ENCODE measurements around the gene ADCY4. TPM values are rescaled to one million over a fixed set of nuclear protein-coding genes. Genes with fewer than 3 reads are reported as not detected.

The ADCY4 gene
- total RNA-seq, 1 experiment from 2014 or later, result 1.1 TPM

DNA sequence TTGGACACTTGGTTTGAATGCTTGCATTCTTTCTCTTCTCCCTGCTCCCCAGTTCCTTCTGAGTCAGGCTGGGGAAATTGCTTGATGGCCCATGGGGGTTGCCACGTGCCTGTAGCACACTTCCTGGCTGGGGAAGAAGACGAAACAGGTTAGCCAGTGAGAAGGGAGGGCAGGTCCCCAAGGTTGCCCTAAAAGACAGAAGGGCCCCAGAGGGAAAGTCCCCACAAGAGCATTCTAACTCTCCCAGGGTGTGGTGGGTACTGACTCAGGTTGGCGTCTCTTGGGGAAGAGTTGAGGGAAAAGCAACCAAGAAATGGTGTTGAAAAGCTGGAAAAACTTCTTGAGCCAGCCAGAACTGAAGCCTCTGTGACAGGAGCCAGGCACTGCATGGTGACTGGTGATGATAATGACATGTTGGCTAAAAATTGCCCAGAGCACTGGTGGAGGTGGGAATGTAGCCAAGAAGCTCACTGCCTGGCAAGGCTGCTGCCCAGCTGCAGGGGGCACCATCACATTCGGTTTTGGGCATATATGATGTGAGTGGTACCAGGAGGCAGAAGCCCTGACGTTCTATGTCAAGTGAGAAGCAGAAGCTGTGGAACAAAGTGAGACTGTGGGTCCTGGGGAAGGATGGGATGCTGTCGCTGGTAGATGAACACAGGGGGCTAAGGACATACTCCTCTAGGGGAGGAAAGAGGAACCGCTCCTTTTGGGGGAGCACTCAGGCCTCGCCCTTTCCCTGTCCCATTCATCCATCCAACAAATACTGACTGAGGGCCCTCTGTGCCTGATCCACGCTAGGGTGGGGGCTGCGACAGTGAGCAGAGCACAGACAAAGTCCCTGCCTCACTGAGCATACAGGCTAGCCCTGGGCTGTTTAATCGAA, 55.3 kb downstream of the ADCY4 start (continued):
- TF ChIP-seq ZBTB21 (CRISPR knock-in tag; IDR thresholded peaks at IDR 0.05; ENCODE audit: borderline replicate concordance) (no peak), NR3C1 (CRISPR knock-in tag; conservative IDR thresholded peaks at IDR 0.05; ENCODE audit: low read depth) (no peak), NR2C2 (CRISPR knock-in tag; IDR thresholded peaks at IDR 0.05) (no peak), GABPB1 (CRISPR knock-in tag; IDR thresholded peaks at IDR 0.05) (no peak), RELA (CRISPR knock-in tag; IDR thresholded peaks at IDR 0.05; ENCODE audit: borderline replicate concordance) (no peak), CREM (CRISPR knock-in tag; IDR thresholded peaks at IDR 0.05) (no peak), TCF7 (CRISPR knock-in tag; IDR thresholded peaks at IDR 0.05; ENCODE audit: low read depth) (no peak)
- TF ChIP-seq, protein P1, sequence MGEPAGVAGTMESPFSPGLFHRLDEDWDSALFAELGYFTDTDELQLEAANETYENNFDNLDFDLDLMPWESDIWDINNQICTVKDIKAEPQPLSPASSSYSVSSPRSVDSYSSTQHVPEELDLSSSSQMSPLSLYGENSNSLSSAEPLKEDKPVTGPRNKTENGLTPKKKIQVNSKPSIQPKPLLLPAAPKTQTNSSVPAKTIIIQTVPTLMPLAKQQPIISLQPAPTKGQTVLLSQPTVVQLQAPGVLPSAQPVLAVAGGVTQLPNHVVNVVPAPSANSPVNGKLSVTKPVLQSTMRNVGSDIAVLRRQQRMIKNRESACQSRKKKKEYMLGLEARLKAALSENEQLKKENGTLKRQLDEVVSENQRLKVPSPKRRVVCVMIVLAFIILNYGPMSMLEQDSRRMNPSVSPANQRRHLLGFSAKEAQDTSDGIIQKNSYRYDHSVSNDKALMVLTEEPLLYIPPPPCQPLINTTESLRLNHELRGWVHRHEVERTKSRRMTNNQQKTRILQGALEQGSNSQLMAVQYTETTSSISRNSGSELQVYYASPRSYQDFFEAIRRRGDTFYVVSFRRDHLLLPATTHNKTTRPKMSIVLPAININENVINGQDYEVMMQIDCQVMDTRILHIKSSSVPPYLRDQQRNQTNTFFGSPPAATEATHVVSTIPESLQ (CRISPR knock-in tag; IDR thresholded peaks at IDR 0.05), result no peak

DNA sequence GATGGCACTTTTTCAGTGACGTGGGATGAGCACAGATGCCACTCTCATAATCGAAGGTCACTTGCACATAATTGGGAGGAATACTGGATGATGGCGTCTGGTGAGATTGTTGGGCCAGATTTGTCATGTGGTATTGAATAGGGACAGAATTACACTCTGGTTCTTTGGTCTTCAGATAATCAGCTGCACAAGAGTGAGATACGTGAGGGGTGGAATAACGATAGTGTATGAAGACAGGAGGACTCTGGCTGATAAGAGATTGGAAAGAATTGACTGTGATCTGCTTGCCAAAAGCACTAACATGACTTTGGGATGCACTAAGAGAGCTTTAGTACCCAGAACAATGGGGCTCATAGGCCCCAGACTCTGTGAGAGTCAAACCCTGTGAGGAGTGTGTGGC, 56.4 kb downstream of the ADCY4 start:
- POLR2A ChIA-PET, result no interaction called here
- H3K4me1 Mint-ChIP-seq, result peaks cover 7% of the 10 kb centered on the region
- CTCF ChIA-PET, result interaction anchor here (1.8 kb wide), 1 partner anchor 19 kb away, joined by 12 read pairs; no protein-coding TSS in a partner anchor

DNA sequence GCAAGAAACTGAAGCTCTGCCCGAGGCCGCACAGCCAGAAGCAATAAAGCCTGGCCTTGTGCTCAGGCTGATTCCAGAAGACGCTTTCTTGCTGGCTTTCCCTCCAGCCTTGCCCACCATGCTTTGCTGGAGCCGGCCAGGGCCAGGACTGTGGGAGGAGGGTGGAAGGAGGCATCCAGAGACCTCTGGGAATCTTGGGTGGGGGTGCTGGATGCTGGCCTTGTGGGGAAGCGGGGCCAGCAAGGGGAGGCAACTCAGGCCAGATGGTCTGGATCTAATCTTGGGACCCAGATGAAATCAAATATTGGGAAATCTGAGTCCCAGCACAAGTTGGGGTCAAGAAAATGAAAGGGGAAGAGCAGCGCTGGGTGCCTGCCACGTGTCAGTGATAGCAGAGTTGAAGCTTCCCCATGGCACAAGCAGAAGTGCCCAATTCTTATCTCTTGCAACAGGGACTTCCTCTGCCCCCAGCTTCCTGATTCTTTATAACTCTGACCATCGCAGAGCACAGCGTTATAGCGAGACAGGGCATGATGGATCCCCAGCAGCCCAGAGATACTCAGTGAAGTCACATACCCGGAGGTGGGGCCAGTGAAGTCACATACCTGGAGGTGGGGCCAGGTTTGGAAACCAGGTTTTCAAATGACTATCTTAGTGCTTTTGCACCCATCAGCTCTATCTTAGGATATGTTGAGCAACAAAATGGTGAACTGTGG, 57.1 kb downstream of the ADCY4 start:
- H3K4me1 Mint-ChIP-seq, result peaks cover 7% of the 10 kb centered on the region
- H3K4me3 Mint-ChIP-seq, result no peak overlapping the region
- H3K27ac Mint-ChIP-seq, result no peak overlapping the region
- H3K36me3 Mint-ChIP-seq, result no peaks in the 10 kb centered on the region
- ATAC-seq (no peak), DNase-seq (ENCODE audit: low spot score) (no peak)
- H3K9me3 Mint-ChIP-seq, result no peaks in the 10 kb centered on the region
- H3K27me3 Mint-ChIP-seq (ENCODE audit: low read depth), result no peaks in the 10 kb centered on the region
- CTCF ChIA-PET, result interaction anchor here (1.3 to 1.8 kb wide), 2 partner anchors 19 to 22 kb away, joined by 4 to 12 read pairs; partner anchors contain the start of genes DHRS1 and NOP9
- POLR2A ChIA-PET, result no interaction called here
- TF ChIP-seq ATF1 (CRISPR knock-in tag; IDR thresholded peaks at IDR 0.05), result no peak
- TF ChIP-seq, protein P2, sequence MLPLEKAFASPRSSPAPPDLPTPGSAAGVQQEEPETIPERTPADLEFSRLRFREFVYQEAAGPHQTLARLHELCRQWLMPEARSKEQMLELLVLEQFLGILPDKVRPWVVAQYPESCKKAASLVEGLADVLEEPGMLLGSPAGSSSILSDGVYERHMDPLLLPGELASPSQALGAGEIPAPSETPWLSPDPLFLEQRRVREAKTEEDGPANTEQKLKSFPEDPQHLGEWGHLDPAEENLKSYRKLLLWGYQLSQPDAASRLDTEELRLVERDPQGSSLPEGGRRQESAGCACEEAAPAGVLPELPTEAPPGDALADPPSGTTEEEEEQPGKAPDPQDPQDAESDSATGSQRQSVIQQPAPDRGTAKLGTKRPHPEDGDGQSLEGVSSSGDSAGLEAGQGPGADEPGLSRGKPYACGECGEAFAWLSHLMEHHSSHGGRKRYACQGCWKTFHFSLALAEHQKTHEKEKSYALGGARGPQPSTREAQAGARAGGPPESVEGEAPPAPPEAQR (CRISPR knock-in tag; IDR thresholded peaks at IDR 0.05), result no peak
- TF ChIP-seq, protein P3, sequence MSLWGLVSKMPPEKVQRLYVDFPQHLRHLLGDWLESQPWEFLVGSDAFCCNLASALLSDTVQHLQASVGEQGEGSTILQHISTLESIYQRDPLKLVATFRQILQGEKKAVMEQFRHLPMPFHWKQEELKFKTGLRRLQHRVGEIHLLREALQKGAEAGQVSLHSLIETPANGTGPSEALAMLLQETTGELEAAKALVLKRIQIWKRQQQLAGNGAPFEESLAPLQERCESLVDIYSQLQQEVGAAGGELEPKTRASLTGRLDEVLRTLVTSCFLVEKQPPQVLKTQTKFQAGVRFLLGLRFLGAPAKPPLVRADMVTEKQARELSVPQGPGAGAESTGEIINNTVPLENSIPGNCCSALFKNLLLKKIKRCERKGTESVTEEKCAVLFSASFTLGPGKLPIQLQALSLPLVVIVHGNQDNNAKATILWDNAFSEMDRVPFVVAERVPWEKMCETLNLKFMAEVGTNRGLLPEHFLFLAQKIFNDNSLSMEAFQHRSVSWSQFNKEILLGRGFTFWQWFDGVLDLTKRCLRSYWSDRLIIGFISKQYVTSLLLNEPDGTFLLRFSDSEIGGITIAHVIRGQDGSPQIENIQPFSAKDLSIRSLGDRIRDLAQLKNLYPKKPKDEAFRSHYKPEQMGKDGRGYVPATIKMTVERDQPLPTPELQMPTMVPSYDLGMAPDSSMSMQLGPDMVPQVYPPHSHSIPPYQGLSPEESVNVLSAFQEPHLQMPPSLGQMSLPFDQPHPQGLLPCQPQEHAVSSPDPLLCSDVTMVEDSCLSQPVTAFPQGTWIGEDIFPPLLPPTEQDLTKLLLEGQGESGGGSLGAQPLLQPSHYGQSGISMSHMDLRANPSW (CRISPR knock-in tag; conservative IDR thresholded peaks at IDR 0.05; ENCODE audit: low read depth), result no peak
- TF ChIP-seq, protein P1 (CRISPR knock-in tag; IDR thresholded peaks at IDR 0.05), result no peak
- TF ChIP-seq ZNF263 (CRISPR knock-in tag; IDR thresholded peaks at IDR 0.05; ENCODE audit: low read depth), result no peak
- no peak for TF ChIP-seq OVOL2 (CRISPR knock-in tag; IDR thresholded peaks at IDR 0.05; ENCODE audit: borderline replicate concordance)
- TF ChIP-seq NR3C1 (CRISPR knock-in tag; conservative IDR thresholded peaks at IDR 0.05; ENCODE audit: low read depth), result no peak

More for the DNA sequence above, 56.4 kb downstream of the ADCY4 start:
- Mint-ChIP-seq H3K9me3 (no peaks in the 10 kb centered on the region), H3K27me3 (ENCODE audit: low read depth) (no peaks in the 10 kb centered on the region), H3K36me3 (no peaks in the 10 kb centered on the region), H3K4me3 (no peak overlapping the region), H3K27ac (no peak overlapping the region)
- TF ChIP-seq, protein P4, sequence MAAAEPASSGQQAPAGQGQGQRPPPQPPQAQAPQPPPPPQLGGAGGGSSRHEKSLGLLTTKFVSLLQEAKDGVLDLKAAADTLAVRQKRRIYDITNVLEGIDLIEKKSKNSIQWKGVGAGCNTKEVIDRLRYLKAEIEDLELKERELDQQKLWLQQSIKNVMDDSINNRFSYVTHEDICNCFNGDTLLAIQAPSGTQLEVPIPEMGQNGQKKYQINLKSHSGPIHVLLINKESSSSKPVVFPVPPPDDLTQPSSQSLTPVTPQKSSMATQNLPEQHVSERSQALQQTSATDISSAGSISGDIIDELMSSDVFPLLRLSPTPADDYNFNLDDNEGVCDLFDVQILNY (CRISPR knock-in tag; IDR thresholded peaks at IDR 0.05), result no peak
- no peak for TF ChIP-seq TEAD4 (CRISPR knock-in tag; IDR thresholded peaks at IDR 0.05)
- no peak for TF ChIP-seq FOXP1 (CRISPR knock-in tag; IDR thresholded peaks at IDR 0.05; ENCODE audit: borderline replicate concordance)
- TF ChIP-seq NR2C2 (CRISPR knock-in tag; IDR thresholded peaks at IDR 0.05), result no peak
- no peak for TF ChIP-seq ZNF263 (CRISPR knock-in tag; IDR thresholded peaks at IDR 0.05; ENCODE audit: low read depth)
- TF ChIP-seq IRF2 (CRISPR knock-in tag; IDR thresholded peaks at IDR 0.05; ENCODE audit: borderline replicate concordance, low read depth), result no peak
- TF ChIP-seq, protein P5, sequence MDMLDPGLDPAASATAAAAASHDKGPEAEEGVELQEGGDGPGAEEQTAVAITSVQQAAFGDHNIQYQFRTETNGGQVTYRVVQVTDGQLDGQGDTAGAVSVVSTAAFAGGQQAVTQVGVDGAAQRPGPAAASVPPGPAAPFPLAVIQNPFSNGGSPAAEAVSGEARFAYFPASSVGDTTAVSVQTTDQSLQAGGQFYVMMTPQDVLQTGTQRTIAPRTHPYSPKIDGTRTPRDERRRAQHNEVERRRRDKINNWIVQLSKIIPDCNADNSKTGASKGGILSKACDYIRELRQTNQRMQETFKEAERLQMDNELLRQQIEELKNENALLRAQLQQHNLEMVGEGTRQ (CRISPR knock-in tag; IDR thresholded peaks at IDR 0.05), result no peak
- TF ChIP-seq TP53 (CRISPR knock-in tag; IDR thresholded peaks at IDR 0.05), result no peak
- TF ChIP-seq, protein P6, sequence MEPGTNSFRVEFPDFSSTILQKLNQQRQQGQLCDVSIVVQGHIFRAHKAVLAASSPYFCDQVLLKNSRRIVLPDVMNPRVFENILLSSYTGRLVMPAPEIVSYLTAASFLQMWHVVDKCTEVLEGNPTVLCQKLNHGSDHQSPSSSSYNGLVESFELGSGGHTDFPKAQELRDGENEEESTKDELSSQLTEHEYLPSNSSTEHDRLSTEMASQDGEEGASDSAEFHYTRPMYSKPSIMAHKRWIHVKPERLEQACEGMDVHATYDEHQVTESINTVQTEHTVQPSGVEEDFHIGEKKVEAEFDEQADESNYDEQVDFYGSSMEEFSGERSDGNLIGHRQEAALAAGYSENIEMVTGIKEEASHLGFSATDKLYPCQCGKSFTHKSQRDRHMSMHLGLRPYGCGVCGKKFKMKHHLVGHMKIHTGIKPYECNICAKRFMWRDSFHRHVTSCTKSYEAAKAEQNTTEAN (CRISPR knock-in tag; IDR thresholded peaks at IDR 0.05), result no peak
- no peak for DNase-seq (ENCODE audit: low spot score)
- ATAC-seq, result no peak

All from WTC11 (cell line).